Uterus (tissue), 4 donors: ENCODE data around the gene SEL1L3. TPM values are rescaled to one million over a fixed set of nuclear protein-coding genes. Genes with fewer than 3 reads are reported as not detected.

Experiments
- DNase-seq, 2 donors: peaks; one replicate each; pipeline ENCODE4 v3.0.0-alpha.2; 2019 to 2020
- H3K27ac ChIP-seq, 2 donors: fragments of 200-600 bp; sonication (generic); 1 replicate in 1 of 2; 2 replicates in 1 of 2; pipeline ENCODE4 v1.5.1; 2016 to 2018
- H3K27me3 ChIP-seq, 2 donors: fragments of 200-600 bp; sonication (generic); one replicate each; pipeline ENCODE4 v1.5.1; 2018 to 2019; ENCODE audit warnings: control low read depth in 1 of 2
- H3K36me3 ChIP-seq, 2 donors: fragments of 200-600 bp; sonication (generic); one replicate each; pipeline ENCODE4 v1.5.1; 2019; ENCODE audit warnings: control low read depth in 1 of 2
- H3K4me1 ChIP-seq, 2 donors: fragments of 200-600 bp; sonication (generic); one replicate each; pipeline ENCODE4 v1.5.1; 2018 to 2019; ENCODE audit warnings: control low read depth in 1 of 2
- H3K4me3 ChIP-seq, 2 donors: fragments of 200-600 bp; sonication (generic); 1 replicate in 1 of 2; 2 replicates in 1 of 2; pipeline ENCODE4 v1.5.1; 2018 to 2019; ENCODE audit warnings: mild to moderate bottlenecking in 1 of 2
- H3K9me3 ChIP-seq, 2 donors: fragments of 200-600 bp; sonication (generic); one replicate each; pipeline ENCODE4 v1.5.1; 2019; ENCODE audit warnings: control low read depth in 1 of 2
- CTCF ChIP-seq, 4 experiments: fragments of 200-600 bp in 2 of 4; fragments of 450-650 bp in 2 of 4; sonication (generic) in 2 of 4; IDR thresholded peaks; one replicate each; pipeline ENCODE4 v1.5.1; 2016 to 2019; ENCODE audit warnings: antibody characterized with exemption in 4 of 4, mild to moderate bottlenecking in 2 of 4, moderate library complexity in 1 of 4
- POLR2A ChIP-seq, 2 donors: fragments of 450-650 bp; IDR thresholded peaks; one replicate each; pipeline ENCODE4 v1.6.1; 2016; ENCODE audit warnings: antibody characterized with exemption in 2 of 2, mild to moderate bottlenecking in 1 of 2, moderate library complexity in 1 of 2
- intact Hi-C: fragments of 100-400 bp; cut with DNase I; formaldehyde crosslinking; loops from one replicate; pipeline ENCODE4 v1.15.1; 2023; ENCODE audit warnings: low total_unique reads
- total RNA-seq, 4 donors: library from RNA; depleted of rRNA in 3 of 4; stranded (reverse); fragments of >200 nt in 3 of 4; gene quantifications; one replicate each; pipeline versions ENCODE4 v1.1.0 to v1.2.4, GENCODE V29; 2014 to 2023
- donor health status: DM: yes; HTN: yes; CAD: no.

Gene SEL1L3
- total RNA-seq, 4 donors from 2014 or later, result 4.1 to 46.1 (median 21.2) TPM

- no peak overlapping the region for H3K4me3 ChIP-seq
- no peaks in the 10 kb centered on the region for H3K9me3 ChIP-seq
- no peaks in the 10 kb centered on the region for H3K27me3 ChIP-seq
- no peak overlapping the region for H3K27ac ChIP-seq
- intact Hi-C loops, result no loop called here
- H3K4me1 ChIP-seq, result no peaks in the 10 kb centered on the region
- no peak for DNase-seq
- TF ChIP-seq POLR2A (IDR thresholded peaks at IDR 0.05) (no peak), CTCF (IDR thresholded peaks at IDR 0.05) (no peak)
- H3K36me3 ChIP-seq, result no peaks in the 10 kb centered on the region
These were observed 111.9 kb downstream of the SEL1L3 start for GRCh38 chr4:25750874-25751273.

GRCh38 chr4:25749150-25749794 lies 113.5 kb downstream of the SEL1L3 start:
- H3K4me1 ChIP-seq, result no peaks in the 10 kb centered on the region
- H3K9me3 ChIP-seq, result no peaks in the 10 kb centered on the region
- H3K36me3 ChIP-seq, result no peaks in the 10 kb centered on the region
- no peak for DNase-seq
- TF ChIP-seq POLR2A (IDR thresholded peaks at IDR 0.05) (no peak), CTCF (IDR thresholded peaks at IDR 0.05) (no peak)
- intact Hi-C loops, result no loop called here
- H3K27me3 ChIP-seq, result no peaks in the 10 kb centered on the region
- H3K27ac ChIP-seq, result no peak overlapping the region
- no peak overlapping the region for H3K4me3 ChIP-seq

- no peaks in the 10 kb centered on the region for H3K4me1 ChIP-seq
- H3K4me3 ChIP-seq, result no peak overlapping the region
- H3K27me3 ChIP-seq, result no peaks in the 10 kb centered on the region
- intact Hi-C loops, result no loop called here
- no peak for DNase-seq
- H3K36me3 ChIP-seq, result no peaks in the 10 kb centered on the region
- no peak overlapping the region for H3K27ac ChIP-seq
- no peaks in the 10 kb centered on the region for H3K9me3 ChIP-seq
- no peak for TF ChIP-seq POLR2A (IDR thresholded peaks at IDR 0.05)
- no peak for TF ChIP-seq CTCF (IDR thresholded peaks at IDR 0.05)
These were observed 118.8 kb downstream of the SEL1L3 start for GRCh38 chr4:25743971-25744370.

- no peaks in the 10 kb centered on the region for H3K9me3 ChIP-seq
- no peaks in the 10 kb centered on the region for H3K27me3 ChIP-seq
- no peaks in the 10 kb centered on the region for H3K36me3 ChIP-seq
- H3K4me3 ChIP-seq, result no peak overlapping the region
- intact Hi-C loops, result no loop called here
- H3K4me1 ChIP-seq, result no peaks in the 10 kb centered on the region
- TF ChIP-seq CTCF (IDR thresholded peaks at IDR 0.05) (no peak), POLR2A (IDR thresholded peaks at IDR 0.05) (no peak)
- no peak overlapping the region for H3K27ac ChIP-seq
- DNase-seq, result no peak
These were observed 133.2 kb downstream of the SEL1L3 start for GRCh38 chr4:25729564-25729963.

GRCh38 chr4:25728886-25729285 lies 133.9 kb downstream of the SEL1L3 start:
- Histone ChIP-seq H3K9me3 (no peaks in the 10 kb centered on the region), H3K36me3 (no peaks in the 10 kb centered on the region), H3K27me3 (no peaks in the 10 kb centered on the region), H3K4me1 (no peaks in the 10 kb centered on the region), H3K4me3 (no peak overlapping the region), H3K27ac (no peak overlapping the region)
- intact Hi-C loops, result no loop called here
- DNase-seq, result no peak
- TF ChIP-seq POLR2A (IDR thresholded peaks at IDR 0.05) (no peak), CTCF (IDR thresholded peaks at IDR 0.05) (no peak)
